ENCODE data around the gene GATA2.
A peak's percentile ranks its signal among the peaks of the same experiment; 100 is the strongest.

The GATA2 gene

DNA sequence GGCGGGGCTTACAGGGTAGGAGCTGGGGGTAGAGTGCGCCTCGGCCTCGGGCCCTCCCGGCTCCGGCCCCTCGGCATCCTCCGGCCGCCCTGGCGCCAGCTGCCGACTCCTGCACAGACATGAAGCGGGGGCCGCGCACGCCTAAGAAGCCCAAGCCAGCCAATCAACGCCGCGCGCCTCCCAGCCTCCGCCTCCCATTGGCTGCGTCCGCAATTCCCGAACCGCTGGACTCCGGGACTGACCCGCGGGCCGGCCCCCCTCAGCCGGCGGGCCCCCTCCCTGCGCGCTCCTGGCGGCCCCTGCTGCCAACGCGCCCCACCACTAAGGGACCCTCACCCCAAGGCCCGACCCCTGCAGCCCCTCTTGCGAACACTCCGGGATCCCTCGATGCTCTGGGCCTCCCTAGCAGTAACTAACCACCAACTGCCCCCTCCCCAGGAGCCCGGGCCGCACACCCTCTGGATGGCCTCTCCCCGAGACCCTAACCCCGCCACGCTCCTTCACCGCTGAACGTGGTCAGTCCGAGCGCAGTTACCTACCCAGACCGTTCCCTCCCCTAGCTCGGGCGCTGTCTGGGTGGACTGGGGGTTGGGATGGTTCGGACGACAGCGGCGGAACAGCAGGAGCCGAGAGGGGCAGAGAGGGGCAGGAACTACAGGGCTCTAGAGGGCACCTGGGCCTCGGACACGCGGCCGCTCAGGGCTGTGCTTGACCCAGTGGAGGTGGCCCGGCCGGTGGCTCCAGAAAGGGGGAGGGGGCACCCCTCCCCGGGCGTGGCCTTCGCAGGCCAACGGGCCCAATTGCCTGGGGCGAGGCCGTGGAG, 5.0 kb downstream of the GATA2 start:
- peak; percentile 26 for DNase-seq

DNA sequence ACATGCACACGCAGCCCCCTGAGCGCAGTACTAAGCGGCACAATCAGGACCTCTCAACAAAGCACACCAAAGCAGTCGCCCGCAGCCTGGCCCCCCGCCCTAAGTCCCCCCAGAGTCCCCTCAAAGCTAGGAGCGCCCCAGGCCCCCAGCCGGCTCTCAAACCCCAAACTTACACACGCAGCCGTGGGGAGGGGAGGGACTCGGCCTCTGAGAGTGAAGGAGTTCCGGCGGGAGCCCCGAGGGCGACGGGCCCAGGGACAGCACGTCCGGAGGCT, 5.5 kb downstream of the GATA2 start:
- no peak for DNase-seq

DNA sequence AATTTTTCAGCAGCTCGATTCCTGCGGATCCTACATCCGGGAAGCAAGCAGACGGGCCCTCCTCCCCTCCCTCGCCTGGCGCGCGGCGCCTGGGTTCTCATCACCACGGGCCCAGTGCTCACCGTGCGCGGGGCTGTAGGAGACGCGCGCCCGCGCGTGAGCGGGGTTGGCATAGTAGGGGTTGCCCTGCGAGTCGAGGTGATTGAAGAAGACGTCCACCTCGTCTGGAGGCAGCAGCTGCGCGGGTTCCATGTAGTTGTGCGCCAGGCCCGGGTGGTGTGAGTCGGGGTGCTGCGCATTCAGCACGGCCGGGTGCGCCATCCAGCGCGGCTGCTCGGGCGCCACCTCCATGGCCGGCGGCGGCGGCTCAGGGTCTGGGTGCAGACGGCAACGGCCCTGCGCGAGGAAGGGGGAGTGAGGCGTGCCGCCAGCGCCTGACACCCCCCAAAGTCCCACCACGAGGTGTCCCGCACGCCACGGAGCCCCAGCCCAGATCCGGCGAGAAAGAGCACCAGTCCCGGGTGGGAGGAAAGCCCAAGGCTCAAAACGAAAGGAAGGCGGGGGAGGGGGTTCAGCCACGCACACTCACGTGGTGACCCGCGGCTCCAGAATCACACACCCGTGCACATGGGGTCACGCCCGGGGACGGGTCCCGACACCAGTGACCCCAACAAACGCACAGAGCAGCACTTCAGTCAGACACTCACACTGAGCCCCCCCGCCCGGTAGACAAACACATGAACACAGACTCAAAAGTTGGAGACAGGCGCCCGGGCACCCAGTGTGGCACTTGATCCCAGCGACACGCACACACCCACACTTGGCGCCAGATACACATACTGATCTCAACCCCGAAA, 6.1 kb downstream of the GATA2 start:
- DNase-seq = no peak

DNA sequence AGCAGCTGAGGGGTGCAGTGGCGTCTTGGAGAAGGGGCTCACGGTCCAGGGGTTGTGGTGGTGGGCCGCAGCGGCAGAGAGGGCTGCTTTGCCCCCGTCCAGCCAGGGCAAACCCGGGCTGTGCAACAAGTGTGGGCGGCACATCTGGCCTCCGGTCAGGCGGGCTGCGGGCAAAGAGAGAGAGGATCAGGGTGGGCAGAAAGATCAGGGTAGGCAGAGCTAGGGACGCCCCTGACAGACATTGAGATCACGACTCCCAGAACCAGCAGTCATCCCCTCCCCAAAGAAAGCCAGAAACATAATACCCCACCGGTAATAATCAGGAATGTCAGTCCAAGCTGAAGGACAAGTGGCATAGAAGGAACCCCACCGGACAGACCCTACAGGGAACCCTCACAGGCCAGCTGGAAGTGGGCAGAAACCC, 6.8 kb downstream of the GATA2 start:
- no peak for DNase-seq

DNA sequence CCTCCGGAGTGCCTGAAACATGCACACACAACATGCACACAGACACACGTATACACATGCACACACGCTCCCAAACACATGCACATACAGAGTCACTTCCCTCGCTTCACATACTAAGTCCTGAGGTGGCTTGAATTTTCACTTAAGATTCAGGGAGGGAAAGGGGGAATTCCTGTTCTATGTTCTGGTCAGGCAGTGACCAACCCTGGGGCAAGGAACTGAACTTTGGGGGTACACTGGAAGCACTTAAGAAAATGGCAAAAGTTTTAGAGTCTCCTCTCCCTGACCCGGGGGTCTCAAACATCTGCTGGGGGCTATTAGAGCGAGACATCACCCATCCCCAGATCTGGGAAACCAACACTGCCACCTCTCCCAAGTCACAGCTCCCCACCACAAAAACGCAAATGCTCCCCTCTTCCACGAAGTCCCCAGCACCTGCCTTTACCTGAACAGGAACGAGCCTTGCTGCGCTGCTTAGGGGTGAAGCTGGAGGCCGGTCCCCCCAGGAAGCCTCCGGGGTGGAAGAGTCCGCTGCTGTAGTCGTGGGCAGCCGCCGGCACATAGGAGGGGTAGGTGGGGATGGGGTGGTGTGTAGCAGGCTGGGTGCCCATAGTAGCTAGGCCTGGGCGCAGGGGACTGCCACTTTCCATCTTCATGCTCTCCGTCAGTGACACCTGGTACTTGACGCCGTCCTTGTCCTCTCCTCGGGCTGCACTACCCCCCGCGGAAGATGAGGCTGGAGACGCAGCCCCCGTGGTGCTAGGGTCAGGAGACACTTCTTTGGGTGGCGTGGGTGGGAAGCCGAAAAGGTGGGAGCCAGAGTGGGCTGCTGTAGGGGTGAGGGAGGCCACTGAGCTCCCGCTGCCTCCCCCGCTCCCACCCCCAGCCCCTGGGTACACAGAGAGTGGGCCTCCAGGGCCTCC, 7.5 kb downstream of the GATA2 start:
- no peak for DNase-seq

DNA sequence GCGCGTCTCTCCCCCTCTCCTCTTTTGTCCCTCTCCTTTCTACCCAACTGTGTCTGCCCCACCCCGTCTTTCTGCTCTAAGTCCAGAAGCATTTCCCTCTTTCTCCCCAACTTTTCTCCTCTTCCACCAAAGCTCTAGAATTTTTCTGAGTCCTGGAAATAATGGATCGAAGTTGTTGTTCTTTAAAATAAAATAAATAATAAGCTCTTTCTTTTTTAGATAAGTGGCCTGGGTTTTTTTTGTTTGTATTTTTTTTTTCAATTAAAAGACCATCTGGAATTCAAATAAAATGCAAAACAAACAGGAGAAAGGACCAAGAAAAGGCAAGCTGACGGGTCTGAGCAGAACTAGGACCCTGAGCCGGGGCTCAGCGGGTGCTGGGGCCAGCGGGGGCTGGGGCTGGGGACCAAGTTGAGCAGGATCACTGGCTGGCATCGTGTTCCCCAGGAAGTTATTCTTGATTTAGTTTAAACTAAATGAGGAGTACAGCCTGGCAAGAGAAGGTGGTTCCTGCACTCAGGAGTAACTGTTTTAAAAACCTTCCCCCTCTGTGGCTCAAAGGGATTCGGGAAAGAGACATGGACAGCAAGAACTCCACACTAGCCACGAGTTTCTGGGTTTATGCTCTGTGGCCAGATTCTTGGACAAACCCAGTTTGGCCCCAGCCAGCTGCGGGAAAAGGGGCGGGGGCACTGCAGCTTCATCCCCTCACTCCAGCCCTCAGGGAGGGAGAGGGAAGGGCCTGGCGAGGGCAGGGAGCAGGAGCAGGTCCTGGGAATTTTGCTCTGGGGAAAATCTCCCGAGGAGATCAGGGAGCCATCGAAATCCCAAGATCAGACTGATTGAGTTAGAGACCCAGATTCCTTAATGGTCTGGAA, 8.4 kb downstream of the GATA2 start:
- DNase-seq = no peak

DNA sequence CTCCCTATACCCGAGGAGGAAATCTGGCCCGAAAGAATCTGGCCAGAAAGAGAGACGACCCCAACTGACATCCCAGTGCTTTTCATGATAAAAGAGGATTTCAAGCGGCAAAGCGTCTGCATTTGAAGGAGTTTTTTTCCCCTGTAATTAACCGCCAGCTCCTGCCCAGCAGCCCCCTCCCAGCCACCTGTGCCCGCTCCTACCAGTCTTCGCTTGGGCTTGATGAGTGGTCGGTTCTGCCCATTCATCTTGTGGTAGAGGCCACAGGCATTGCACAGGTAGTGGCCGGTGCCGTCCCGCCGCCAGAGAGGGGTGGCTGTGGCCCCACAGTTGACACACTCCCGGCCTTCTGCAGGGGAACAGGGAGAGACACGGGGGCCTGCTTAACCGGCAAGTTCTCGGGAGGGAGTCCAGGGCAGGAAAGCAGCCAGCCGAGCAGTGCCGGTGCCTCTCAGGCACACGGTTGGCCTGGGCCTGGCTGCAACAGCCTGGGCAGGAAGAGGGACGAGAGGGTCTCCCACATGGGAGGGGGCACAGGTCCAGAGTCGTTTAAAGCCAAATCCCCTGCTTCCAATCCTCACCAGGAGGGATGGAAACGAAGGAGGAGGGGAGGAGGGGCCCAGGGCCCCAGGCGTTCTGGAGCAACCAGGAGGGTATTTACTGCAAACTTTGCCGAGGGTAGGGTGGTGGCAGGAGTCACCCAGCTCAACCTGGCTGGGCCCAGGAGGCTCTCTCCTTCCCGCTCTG, 9.2 kb downstream of the GATA2 start:
- no peak for DNase-seq

DNA sequence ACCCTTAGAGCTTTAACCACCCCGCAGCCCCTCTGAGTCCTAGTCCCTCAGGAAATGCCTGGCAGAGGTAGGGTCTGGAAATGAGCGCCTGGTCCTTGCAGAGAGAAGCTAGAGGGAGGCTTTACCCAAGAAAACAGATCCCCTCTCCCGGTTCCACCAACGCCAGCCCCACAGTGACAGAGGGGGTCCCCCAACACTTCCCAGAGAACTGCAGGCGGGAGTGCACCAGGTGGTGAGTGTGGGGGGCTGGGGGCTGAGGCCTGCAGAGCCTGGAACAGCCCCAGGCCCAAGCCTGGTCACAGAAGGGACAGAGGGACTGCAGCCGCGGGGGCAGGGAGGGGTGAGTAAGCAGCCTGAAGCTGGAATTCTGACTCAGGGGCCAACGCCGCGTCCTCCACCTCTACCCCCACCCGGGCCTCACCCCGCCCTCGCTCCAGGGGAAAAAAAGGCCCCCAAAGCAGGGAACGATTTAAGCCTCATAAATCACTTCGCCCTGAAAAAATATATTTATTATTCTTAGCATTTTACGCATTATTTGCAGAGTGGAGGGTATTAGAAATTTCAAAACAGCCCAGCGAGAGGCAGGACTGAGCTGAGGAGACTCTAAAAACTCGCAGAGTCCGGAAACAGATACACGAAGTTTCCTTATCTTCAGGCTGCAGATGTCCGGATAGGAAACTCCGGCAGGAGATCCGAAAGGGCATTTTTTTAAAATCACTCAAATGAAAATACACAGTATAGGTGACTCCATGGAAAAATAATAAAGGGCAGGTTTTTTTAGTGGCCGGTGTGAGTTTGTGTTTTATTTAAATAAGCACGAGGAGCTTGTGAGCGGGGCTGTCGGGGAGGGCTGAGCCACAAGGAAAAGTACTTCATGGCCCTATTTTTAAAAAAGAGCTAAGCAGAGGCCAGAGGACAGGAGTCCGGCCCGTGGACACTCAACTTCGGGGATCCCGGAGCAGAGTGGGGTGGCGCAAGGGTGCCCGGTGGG, 10.0 kb downstream of the GATA2 start:
- DNase-seq = no peak

DNA sequence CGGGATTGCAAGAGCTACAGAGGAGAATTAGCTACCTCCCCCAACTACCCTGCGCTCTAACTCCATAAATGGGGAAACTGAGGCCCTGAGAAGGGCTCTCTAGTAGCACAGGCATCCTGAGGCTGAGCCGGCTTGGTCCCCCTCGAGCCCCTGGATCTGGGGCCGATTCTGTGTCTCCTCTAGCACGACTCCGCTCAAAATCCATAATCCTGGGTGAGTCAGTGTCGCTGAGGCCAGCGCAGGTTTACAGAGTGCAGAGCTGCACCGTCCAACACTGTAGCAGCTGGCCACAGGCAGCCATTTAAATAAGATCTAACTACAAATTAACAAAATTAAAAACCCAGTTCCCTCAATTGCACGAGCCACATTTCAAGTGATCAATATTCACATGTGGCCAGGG, 10.8 kb downstream of the GATA2 start:
- no peak for DNase-seq

DNA sequence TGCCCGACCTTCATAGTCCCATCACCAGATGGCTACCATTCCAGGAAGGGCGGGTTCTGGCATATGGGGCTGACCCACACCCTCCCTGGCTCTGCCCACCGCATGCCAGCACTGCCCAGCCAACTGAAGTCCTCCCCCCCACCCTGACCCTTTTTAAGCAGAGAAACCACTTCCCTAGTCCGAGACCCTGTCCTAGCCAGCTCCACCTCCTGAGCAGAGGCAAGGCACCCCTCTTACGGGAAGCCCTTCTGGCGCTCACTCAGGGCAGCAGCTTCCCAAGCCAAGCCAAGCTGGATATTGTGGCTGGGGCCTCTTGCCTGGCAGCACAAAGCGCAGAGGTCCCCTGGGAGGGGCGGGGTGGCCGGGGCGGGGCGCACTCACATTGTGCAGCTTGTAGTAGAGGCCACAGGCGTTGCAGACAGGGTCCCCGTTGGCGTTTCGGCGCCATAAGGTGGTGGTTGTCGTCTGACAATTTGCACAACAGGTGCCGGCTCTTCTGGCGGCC, 11.5 kb downstream of the GATA2 start:
- no peak for DNase-seq

DNA sequence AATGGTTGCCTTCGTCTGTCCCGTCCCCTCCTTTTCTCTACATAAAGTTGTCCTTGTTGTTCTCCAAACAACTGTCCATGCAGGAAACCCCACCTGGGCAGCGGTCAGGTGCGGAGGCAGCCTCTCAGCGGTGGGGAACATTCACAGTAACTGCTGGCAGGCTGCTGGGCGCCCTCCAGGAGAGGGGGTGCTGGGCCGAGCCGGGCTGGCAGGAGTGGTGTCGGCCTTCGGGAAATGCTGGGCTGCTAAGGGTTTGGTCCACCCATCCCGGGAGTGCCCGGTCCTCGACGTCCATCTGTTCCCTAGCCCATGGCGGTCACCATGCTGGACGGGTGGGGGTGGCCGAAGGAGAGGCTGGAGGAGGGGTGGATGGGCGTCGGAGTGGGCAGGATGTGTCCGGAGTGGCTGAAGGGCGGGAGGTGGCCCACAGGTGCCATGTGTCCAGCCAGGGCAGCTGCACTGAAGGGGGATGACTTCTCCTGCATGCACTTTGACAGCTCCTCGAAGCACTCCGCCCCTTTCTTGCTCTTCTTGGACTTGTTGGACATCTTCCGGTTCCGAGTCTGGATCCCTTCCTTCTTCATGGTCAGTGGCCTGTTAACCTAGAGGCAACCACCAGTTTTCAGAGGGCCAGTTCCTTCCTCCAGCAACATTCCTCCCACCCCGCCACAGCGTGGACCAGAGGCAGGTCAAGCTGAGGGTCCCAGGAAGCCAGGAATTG, 12.1 kb downstream of the GATA2 start:
- no peak for DNase-seq

DNA sequence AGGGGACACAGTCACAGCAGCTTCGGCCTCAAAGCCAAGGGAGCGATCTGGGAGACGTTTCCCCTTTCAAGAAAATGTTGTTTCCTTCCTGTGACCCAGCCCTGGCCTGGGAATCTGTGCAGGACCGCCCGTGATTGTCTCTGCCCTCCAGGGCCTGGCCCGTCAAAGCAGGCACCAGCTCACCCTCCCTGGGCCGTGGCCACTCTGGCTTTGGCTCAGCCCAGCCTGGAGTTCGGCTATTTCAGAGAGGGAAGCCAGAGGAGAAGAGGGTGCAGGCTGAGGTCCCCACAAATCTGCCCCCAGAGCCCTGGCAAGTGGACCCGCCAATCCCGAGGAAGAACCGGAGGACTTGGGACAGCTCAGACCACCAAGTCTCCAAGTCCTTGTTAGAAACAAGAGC, 12.7 kb downstream of the GATA2 start:
- DNase-seq = no peak

DNA sequence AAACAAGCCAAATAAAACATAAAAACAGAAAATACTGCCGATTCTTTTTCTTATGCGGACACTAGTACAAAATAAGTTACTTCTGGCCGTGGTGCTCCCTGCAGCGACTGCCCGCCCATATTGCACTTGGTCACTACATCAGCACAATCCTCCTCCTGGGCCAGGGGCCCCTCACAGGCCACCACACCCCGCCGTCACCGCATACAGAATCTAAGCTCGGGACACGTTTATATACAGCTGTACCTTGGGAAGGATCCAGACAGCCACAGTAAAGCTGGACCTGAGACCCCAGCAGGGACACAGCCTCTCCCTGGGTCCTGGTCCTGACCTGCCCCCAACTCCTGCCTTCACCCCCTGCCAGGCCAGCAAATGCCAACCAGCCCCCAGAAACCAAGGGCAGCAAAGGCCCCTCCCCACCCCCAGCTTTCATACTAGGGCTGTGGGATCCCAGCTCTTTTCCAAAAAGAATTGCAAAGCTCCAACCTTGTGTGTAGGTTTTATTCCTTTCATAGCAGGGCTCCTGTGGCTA, 13.4 kb downstream of the GATA2 start:
- no peak for DNase-seq

DNA sequence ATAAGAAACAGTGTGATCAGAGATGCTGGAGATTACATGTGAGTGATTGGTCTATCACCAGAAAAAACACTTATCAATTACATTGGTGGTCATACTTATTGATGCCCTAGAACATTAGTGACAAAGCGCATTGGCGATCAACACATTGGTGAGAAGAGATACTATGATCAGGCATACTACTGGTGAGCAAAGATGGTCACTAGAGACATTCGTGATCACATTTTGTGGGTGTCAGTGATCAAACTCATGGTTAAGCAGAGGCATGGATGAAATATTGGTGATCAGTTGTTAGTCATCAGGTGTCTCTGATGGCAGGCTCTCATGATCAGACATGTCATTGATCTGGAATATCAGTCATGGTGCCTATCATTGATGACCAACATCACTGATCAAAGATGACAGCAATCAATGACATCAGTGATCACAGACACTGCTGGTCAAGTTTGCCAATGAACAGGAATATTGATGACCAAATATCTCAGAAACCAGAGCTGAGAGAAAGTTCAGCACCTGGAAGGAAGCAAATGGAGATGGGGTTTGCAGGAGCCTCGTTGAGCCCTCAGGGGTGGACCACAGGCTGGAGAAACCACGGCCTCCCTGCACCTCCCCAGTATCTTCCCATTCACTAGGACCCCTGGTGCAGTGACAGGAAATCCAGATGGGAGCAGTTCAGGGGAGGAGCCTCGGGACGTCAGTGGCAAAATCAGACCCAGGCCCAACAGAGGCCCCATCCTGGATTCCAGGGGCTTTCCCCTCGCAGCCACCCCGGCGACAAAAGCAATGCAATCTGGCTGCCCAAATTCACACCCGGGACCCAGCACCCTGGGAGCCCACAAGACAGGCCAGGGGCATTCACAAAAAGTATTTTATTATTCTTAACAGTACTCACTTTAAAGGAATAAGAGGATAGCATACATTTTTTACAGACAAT, 14.2 kb downstream of the GATA2 start:
- no peak for DNase-seq

DNA sequence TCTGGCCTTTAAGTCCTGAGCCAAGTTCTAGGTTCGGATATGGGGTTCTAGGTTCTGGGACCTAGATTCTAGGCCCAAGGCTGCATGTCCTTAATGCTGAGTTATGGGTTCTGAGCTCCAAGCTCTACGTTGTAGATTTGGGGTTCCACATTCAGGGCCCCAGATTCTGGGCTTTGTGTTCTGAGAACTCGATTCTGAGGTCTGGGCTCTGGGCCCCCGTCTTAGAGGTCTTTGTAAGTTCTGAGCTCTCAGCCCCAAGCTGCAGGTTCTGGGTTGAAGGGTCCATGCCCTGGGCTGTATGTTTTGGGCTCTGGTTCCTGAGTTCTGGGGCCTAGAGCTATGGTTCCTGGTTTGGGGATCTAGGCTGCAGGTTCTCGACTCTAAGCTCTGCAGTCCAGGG, 16.3 kb downstream of the GATA2 start:
- DNase-seq = no peak

DNA sequence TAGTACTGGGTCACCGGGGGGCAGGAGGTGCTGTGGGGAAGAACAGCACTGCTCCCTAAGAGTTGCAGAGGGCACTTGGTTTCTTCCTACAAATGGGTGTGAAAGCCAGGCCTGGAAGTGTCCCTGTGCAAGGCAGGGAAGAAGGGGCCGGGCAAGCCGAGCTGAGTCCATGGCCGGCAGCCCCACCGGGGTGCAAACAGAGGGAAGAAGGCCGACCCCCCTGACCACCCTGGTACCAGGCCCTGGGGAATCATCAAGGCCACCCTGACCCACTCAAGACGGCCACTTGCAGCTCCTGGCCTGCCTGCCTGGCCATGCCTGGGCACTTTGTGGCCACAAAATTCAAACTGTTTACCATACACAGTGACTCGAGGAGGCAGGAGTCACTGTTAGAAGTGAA, 17.6 kb downstream of the GATA2 start:
- DNase-seq = no peak

DNA sequence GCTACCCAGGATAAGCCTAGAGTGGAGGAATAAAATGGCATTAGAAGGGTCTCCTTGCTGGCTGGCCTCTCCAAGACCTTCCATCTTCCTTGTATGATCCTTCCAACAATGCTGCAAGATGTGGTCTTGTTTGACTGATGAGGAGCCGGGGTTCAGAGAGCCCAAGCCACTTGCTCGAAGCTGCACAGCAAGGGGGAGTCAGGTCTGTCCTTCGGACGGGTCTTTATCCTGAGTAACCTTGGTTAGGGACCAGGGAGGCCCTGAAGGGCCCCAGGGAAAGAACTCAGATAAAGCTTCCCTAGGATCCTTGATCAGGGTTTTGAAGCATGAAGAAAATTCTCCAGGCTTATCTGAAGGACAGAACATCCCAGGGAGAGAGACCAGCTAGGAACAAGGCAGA, 19.3 kb downstream of the GATA2 start:
- DNase-seq = no peak

DNA sequence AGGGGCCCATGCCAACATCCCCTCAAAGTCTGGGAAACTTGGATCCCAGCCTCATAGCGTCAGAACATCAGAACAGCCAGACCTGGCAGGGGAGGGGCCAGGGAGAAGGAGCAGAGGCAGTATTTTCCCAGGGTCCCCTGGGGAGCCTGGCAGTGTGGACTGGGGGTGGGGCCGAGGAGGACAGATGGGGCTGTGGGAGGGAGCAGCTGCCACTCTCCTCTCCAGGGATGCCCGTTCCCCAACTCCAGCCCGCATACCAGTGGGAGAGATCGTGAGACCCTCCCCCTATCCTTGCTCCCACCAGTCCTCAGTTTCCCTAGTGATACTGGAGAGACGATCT, 19.9 kb downstream of the GATA2 start:
- DNase-seq = no peak

Data from NCI-H2029 treated with DMSO at 0.1 percent for 48 hours (cell line).